GOT3 (cell line): ENCODE results near the gene WBP1.
"Not testable (repeated sequence)": the region's sequence is repeated elsewhere in the genome, so short reads cannot be mapped to it uniquely, and the experiment has no call there.

Experiments
- DNase-seq: peaks from one replicate; lab custom pipeline; 2025; ENCODE audit warnings: mixed read lengths; lab: John Stamatoyannopoulos, UW

The WBP1 gene

DNA sequence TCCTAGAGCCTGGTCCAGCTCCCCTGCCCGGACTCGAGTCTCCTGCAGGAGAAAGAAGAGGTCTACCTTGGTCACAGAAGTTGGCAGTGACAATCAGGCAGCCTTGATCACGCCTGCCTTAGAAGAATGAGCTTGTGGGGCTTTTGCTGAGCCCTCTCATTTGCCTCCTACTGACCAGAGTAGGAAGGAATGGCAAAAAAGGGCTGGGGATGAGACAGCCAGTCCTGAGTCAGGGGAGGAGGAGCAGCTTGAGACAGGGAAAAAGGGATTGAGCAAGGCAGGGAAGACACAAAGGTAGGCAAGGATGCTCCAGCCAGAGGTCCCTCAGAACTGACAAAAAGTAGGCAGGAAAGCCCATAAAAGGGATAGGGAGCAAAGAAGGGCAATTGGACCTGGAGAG is 30.7 kb upstream of the WBP1 start:
- no peak for DNase-seq

DNA sequence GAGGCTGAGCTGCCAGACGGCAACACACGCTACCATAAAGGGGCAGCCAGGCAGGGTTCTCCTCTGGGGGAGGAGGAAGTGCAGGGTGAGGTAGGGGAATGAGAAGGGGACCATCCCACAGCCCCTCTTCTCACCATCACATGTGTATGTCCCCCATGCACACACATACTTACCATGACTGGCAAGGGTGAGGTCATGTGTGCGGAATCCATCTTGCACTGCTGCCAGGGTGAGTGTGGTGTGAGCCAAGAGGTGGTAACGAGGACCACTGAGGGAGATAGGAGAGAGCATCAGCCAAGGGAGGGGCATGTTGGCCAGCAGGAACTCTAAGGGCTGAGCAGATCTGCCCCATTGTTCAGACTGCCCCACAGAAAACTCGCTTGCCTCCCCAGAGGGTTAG is 29.6 kb upstream of the WBP1 start:
- no peak for DNase-seq

DNA sequence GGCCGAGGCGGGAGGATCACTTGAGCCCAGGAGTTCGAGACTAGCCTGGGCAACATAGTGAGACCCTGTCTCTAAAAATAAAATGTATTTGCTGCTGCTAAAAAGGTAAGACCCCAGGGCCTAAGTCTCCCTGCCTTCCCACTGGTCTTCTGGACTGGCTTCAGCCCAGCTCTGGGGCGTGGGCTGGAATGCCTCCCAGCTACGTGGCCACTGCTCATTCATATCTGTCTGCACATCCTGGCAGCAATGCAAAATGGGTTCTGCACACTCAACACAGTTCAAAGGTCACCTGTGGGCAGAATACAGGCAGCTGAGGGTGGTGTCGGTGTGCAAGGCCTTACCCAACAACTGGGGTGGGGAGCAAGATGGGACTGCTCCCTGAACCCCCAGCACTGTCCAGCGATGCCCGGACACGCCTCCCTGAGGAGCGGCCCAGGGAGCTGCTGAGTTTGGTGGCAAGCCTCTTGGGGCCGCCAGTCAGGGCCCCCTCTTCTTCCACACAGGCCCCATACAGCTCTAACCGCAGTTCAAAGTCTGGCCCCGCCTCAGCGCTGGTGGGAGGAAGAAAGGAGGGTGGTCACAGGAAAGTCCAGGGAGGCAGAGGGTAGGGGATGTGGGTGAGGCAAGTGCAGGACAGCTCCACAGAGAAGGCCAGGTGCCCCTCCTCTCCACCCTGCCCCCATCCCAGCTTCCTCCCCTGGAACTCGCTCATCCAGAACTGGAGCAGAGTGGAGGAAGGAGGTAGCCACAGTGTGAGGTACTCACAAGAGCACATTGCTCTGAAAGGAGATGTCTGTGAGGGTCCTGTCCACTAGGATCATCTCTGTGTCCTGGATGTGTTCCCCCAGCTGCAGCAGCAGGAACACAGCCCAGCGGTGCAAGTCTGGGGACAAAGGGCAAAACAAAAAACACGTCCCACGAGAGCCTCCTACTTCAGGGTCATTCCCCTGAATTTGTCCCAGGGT is 28.5 kb upstream of the WBP1 start:
- no peak for DNase-seq

DNA sequence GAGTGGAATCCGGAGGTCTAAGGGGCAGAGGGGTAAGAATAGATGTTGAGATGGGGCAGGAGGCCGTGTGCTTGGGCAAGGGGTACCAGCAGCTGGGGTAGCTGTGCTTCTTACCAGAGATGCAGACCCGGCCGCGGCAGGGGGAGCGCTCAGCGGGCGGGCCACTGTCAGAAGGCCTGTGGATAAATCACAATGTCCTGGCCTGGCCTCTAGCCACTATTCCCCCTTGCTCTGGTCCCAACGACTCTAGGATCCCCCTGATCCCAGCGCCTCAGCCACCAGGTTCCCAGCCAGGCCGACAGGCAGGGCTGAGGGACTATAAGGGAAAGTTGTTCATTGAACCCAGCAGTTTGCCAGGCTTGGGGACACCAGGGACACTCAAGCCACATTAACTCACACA is 27.7 kb upstream of the WBP1 start:
- DNase-seq, result no peak

DNA sequence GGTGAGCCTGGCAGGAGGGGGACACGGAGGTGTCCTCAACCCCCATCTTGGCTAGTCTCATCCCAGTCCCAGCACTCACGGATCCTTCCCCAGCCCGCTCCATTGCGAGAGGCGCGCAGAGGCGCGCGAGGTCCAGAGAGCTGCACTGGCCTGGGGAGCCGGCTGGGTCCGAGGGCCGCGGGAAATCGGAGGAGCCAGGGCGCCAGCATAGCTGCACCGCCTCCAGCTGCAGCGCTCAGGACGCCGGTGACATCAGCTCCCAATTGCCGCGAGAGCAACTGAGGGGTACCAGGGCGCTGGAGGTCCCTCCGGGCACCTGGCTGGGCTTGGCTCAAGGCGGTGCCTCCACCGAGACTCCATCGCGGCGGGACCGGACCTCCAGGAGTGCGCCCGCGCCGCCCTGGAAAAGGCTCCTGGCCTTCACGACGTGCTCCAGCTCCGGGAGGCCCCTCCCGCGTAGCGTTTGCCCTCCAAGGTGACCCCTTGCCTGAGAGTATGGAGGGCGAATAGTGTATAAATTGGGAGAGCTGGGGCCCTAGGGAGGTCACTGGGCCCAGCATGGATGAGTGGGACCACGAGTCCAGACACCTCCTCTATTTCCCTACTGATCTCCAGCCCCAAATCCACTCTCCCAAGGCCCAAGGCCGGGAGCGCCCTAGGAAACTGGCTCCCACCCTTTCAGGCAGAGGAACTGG is 22.0 kb upstream of the WBP1 start:
- DNase-seq, result no peak

DNA sequence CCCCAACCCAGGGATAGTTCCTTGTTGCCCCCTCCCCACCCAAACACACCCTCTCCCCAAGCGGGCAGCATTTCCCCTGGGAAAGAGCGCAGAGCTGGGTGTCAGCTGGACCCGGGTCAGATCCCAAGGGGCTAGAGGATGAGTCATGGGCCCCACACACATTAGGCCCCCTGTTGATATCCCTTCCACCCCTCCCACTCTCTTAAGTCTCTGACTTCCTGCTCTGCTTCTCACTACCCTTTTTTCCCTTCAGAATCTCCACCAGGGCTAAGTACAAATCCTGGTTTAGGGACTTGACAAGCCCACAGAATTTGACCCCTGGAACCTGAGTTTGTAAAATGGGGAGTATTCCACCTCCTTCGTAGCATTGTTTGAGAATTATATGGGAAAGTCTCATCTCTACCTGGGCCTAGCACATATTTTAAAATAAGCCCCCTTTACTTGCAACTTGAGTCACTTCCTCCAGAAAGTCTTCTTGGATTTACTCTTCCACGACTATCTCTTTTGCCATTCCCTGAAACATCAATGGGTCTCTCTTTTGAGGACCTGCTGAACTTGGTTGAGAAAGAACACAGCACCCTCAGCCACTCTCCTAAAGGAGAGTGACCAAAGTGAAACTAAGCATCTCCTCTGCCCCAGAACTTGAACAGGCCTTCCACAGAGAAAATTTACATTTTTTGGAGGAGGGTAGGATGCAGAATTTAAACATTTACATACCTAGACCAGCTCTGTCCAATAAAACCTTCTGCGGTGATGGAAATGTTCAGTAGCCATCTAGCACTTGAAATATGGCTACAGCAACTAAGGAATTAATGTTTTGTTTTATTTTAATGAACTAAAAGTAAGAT is 21.2 kb upstream of the WBP1 start:
- no peak for DNase-seq

DNA sequence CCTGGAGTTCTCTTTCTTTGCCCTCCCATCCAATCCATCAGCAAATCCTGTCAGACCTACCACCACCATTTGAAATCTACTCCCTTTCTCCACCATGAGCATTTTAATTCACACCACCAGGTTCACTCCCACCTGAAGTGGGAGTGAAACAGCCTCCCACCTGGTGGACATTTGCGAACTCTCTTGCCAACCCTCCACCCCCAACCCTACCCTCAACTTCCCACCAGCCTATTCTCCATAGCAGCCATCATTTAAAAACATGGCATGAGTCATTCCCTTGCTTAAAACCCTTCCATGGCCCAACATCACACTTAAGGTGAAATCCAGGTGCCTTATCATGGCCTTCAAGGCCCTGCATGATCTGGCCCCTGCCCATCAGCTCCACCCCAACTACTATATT is 20.0 kb upstream of the WBP1 start:
- no peak for DNase-seq

DNA sequence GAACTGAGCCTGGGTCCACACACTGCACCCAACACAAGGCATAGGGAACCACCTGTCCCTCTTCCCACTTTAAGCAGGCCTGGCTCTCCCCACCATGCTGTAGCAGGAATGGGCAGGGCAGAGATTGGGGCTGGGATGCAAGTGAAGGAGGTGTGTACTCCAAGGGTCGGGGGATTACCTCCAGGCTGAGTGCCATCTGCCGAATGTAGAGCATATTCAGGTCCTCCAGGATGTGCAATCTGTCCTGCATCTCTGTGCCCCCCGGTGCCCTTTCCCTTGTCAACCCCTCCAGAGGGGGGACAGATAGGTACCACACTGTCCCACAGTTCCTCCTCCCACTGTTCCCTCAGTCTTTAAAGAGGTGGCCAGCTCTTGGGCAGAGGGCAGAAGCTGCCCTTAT is 18.9 kb upstream of the WBP1 start:
- DNase-seq, result no peak

DNA sequence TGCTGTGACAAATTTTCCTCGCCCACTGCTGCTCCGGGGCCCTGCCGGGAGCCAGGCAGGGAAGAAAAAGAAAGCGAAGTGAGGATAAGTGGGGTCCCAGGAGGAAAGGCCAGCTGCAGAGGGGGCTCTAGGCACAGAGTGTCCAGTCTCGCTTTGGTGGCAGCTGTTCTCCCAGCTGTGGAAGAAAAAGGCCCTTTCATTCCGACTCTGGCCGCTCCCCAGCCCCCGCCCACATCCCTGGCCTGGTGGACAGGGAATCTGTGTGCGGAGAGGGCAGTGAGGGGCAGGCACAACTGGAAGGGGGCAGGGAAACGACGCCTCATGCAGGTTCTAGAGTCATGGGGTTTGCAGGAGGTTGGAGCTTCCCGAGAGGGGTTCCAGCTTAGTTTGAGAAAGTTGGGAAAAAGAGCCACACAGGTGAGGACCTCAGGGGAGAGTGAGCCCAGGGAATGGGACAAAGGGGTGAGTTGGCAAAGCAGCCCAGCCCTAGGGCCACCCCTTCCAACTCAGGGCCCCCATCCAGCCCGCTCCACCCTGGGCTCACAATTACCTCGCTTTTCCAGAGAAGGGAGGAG is 18.3 kb upstream of the WBP1 start:
- peak; percentile 12 for DNase-seq

DNA sequence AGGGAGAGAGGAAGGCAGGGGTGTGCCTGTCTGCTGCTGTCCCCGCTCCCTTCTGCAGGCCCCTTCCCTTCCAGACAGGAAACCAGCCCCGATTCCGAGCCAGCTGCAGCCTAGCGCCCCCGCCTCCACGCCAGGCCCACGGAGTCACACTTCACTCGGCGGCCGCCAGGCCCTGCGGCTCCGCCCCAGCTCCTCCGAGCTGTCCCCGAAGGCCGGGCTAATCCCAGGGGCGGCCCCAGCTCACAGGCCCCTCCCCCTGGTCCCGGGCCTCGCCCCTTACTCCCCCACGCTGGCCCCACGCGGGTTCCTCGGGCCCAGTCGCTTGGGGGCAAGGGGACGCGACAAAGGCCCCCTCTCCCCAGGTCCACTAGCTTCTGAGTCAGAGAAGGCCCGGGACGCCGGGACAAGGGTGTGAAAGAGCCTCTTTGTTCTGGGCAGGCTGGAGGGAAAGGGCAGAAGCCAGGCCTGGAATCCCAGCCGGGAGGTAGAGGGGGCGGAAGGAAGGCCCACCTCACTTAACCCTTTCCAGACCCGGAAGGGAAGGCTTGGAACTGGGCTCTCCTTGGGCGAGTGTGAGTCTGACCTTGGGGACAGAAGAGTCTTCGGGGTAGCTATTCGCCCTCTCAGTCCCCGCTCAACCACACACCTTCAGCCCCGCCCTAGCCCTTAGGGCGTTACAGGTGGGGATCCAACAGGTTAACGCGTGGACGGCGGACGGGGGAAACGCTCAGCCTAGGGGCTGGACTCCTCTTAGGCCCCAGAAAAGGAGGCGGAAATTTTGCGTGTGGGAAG is 17.7 kb upstream of the WBP1 start:
- peak; percentile 34 for DNase-seq

DNA sequence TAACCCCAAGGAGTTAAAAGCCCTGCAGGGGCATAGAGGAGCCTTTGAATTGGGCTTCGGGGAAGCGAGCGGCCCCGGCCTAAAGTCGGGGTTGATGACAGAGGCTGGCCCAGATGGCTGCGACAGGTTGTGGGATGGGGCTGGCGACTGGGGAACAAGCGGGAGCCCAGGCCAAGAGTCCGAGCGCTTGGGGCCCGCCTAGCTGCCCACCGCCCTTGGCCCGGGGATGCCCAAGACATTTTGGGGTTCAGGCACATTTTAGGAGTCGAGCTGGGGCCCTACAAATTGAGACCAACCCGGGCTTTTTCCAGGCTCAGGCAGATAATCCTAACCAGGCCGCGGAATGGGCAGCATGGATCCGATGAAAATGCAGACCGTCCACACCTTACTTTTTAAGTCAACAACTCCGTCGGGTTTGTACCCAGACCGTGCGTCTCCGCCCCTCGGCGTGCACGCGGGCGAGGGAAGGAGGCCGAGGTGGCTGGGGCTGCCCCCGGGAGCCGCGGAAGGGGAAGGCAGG is 17.0 kb upstream of the WBP1 start:
- DNase-seq, result no peak

DNA sequence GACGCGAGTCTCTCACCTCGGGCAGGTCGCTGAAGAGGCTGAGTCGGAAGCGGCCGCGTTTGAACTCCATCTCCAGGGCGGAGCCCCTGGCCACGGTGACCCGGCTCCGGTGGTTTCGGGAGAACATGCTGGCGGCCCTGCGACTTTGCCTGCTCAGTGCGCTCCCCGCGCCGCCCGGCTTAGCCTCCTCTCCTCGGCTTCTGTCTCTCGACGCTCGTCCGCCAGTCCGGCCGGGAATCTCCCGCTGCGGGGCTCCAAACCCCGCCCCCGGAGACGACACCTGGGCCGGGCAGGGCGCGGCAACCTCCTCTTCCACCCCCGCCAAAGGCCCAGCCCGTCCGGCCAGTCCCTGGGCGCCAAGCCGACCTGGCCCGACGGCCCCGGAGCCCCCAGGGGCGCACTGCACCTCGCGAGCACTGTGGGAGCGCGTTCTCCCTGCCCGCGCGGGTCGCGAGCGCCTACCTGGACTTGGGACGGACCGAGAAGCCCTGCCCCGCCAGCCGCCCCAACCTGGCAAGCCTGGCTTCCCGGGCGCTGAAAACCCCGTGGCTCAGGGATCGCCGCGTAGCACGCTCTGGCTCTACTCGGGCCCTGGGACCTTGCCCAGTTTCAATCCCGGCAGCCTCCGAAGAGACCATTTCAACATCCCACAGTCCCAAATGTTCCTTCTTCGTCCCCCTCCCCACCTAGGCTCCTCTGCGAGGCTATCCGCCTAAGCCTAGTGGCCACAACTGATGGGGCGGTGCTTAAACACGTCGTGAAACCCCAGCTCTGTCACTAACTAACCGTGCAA is 16.4 kb upstream of the WBP1 start, which contains the start of gene RTKN:
TSS of gene RTKN (minus strand) at position 248 of the 793 bp plus-strand sequence. CDS start at position 127, 121 bp downstream.
- no peak for DNase-seq

DNA sequence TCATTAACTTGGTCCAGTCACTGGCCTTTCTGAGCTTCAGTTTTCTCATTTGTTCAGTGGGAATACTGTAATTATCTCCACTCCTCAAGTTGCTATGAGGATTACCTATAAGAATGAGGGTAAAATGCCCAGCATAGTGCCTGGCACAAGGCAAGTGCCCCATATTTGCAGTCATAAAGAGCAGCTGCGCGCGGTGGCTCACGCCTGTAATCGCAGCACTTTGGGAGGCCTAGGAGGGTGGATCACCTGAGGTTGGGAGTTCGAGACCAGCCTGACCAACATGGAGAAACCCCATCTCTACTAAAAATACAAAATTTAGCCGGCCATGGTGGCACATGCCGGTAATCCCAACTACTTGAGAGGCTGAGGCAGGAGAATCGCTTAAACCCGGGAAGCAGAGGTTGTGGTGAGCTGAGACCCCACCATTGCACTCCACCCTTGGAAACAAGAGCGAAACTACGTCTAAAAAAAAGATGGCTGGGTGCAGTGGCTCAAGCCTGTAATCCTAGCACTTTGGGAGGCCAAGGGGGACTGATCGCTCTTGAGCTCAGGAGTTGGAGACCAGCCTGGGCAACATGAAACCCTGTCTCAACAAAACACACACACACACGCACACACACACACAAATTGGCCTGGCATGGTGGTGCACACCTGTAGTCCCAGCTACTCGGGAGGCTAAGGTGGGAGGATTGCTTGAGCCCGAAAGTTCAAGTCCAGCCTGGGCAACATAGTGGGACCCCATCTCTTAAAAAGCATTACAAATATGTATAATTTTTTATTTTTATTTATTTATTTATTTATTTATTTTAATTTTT is 15.5 kb upstream of the WBP1 start:
- not testable (repeated sequence) for DNase-seq

DNA sequence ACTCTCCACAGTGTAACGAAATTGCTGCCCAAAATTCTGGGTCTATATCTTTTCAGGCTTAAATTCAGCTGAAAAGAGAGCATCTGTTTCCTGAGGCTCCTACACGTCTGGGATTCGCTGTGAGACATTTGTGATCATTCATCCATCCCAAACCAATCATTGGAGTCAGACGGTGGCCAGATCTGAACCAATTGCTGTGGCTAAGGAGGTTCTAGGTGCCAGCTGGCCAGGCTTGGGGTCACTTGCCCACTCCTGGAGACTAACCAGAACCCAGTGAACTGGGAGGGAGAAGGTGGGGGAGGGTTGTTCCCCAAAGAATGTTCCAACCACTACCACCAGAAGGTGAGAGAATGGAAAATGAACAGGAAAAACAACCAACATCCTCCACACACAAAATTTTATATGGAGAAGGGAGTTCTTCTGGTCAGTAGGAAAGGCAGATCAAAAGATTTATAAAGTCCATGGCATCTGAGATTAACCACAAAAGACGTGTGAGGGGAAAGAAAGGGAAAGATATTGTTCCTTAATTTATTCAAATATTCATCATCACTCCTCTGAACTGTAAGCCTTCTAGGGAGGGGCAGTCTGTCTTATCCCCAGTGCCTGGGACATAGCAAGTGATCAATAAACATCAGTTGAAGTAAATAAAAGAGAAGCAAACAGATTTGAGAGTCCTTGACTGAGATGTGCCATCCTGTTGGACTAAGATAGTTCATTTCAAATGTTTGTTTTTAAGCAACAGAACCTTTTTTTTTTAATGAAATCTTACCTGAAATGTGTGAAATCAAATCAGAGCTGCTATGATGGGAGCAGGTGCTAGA is 13.5 kb upstream of the WBP1 start:
- no peak for DNase-seq

DNA sequence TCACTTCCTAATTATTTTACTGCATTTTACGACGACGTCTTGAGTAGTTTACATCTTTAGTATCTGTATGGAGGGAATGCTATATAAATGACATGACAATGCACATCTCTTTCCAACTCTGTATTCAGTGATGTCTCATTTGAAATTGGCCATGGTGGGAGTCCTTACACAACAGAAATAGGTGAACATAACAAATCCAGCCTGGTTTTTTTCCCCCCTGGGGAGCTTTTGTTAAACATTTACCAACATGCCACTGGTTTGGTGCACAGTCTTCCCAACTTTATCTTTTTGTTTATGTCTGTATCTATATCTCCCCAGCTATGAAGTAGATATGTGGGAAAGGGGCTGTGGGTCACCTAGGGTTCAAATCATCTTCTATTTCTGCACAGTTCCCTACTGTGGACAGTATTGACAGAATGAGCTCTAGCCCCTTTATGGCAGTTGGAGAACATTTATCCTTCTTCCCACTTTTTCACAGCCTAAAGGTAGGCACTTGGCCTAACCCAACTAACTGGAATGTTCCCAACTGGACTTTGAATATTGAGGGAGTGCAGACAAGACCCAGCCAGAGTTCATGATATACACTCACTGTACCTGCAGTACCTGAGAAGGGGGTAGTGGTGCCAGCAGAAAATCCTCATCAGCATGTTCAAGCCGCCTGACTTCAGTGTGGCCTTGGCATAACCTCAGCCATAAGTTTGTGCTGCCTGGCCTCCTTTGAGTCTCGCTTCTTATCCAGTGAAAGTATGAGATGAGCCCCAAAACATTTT is 10.8 kb upstream of the WBP1 start:
- no peak for DNase-seq

DNA sequence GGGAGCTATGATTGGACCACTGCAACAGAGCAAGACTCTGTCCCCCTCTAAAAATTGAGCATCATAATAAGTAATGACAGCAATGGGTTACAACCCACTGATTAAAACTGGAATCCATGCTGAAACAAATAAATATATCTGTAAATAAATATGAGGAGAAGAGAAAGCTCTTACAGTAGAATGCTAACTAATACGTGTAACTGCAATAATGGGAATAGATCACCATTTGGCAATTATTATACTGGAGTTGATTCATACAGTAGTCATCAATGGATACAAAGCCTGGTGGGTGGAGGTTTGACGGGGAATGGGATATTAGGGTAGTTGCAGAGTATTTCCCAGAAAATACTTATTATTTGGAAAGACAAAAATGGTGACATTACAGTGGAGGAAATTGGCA is 9.5 kb upstream of the WBP1 start:
- DNase-seq, result no peak

DNA sequence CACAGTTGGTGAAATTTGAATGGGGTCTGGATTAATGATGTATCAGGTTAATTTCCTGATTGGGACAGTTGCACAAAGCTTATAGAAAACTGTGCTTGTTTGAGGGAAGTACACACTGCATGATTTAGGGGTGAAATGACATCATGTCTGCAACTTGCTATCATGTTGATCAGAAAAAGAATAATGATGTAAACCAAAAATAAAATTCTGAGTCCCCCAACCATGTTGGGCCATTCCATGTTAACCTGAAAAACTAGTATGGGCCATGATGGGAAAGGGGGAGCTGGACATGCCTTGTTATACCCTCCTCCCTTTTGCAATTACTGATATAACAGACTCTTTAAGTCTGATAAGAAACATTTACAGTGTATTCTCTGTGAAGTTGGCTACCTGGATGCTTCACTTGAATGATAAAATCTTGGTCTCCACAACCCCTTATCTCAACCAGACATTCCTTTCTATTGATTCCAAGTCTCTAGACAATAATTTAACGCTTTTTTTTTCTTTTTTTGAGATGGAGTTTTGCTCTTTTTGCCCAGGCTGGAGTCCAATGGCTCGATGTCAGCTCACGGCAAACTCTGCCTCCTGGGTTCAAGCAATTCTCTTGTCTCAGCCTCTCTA is 7.6 kb upstream of the WBP1 start:
- DNase-seq, result no peak
